OCI-LY7 (cell line): Measurements from ENCODE around the gene TGFB1I1. TPM values are rescaled to one million over a fixed set of nuclear protein-coding genes. Genes with fewer than 3 reads are reported as not detected.

ENCODE experiments used
- BruUV-seq: library from RNA; stranded (reverse); fragments of 400-500 nt; replicated peaks from 2 replicates; lab custom pipeline; 2021; lab: Mats Ljungman, UMichigan
- CTCF ChIA-PET: fragments of 300-600 bp; sonication (Branson Sonifier 250); formaldehyde crosslinking; loops from one replicate; lab custom pipeline; 2022; ENCODE audit warnings: antibody characterized with exemption; ENCODE audit not compliant: unreplicated experiment; lab: Charles Lee
- POLR2A ChIA-PET: fragments of 300-600 bp; sonication (Branson Sonifier 250); formaldehyde crosslinking; loops from one replicate; lab custom pipeline; 2022; ENCODE audit warnings: antibody characterized with exemption; lab: Charles Lee
- DNase-seq: peaks from one replicate; pipeline ENCODE4 v3.0.0-alpha.2; 2015; ENCODE audit warnings: low spot score
- H2AFZ ChIP-seq: fragments of 200-600 bp; sonication (generic), shearing (Covaris generic); 2 replicates; pipeline ENCODE4 v1.6.1; 2014; ENCODE audit warnings: mild to moderate bottlenecking, antibody characterized with exemption, low read length, moderate library complexity
- H3K27ac ChIP-seq: fragments of 200-600 bp; sonication (generic); 2 replicates; pipeline ENCODE4 v1.5.1; 2014; ENCODE audit warnings: mixed run types, low read depth, mild to moderate bottlenecking, moderate library complexity, low read length, inconsistent platforms; ENCODE audit not compliant: poor library complexity, severe bottlenecking
- H3K36me3 ChIP-seq: fragments of 200-600 bp; sonication (generic); 2 replicates; pipeline ENCODE4 v1.6.1; 2014; ENCODE audit warnings: mild to moderate bottlenecking, antibody characterized with exemption, low read length, moderate library complexity, mixed read lengths; ENCODE audit not compliant: insufficient read depth
- H3K4me1 ChIP-seq: fragments of 200-600 bp; sonication (generic); 2 replicates; pipeline ENCODE4 v1.5.1; 2014; ENCODE audit warnings: mild to moderate bottlenecking, low read length; ENCODE audit not compliant: insufficient read depth, poor library complexity, severe bottlenecking
- H3K4me2 ChIP-seq: fragments of 200-600 bp; sonication (generic); 2 replicates; pipeline ENCODE4 v1.6.1; 2014; ENCODE audit warnings: mild to moderate bottlenecking, low read length
- H3K4me3 ChIP-seq: fragments of 200-600 bp; sonication (generic); 2 replicates; pipeline ENCODE4 v1.5.1; 2014; ENCODE audit warnings: mild to moderate bottlenecking, low read depth, low read length; ENCODE audit not compliant: poor library complexity, severe bottlenecking
- H3K79me2 ChIP-seq: fragments of 200-600 bp; sonication (generic); 2 replicates; pipeline ENCODE4 v1.6.1; 2016; ENCODE audit warnings: low read depth, mild to moderate bottlenecking, low read length, moderate library complexity, mixed read lengths; ENCODE audit not compliant: insufficient read depth
- H3K9me2 ChIP-seq: fragments of 200-600 bp; sonication (generic); 2 replicates; pipeline ENCODE4 v1.6.1; 2016; ENCODE audit warnings: mild to moderate bottlenecking, low read length, mixed read lengths; ENCODE audit not compliant: insufficient read depth
- H3K9me3 ChIP-seq: fragments of 200-600 bp; sonication (generic); 2 replicates; pipeline ENCODE4 v1.6.1; 2014; ENCODE audit warnings: mild to moderate bottlenecking, mixed run types, low read length, mixed read lengths
- H4K20me1 ChIP-seq: fragments of 200-600 bp; sonication (generic); 2 replicates; pipeline ENCODE4 v1.6.1; 2014; ENCODE audit warnings: mild to moderate bottlenecking, antibody characterized with exemption, low read length, moderate library complexity, mixed read lengths; ENCODE audit not compliant: insufficient read depth
- CTCF ChIP-seq: fragments of 200-600 bp; sonication (generic); conservative IDR thresholded peaks from 2 replicates; pipeline ENCODE4 v1.5.1; 2014; ENCODE audit warnings: mild to moderate bottlenecking, antibody characterized with exemption, low read length, moderate library complexity, mixed read lengths
- EZH2phosphoT487 ChIP-seq: fragments of 200-600 bp; sonication (generic); IDR thresholded peaks from 2 replicates; pipeline ENCODE4 v1.6.1; 2018; ENCODE audit warnings: low read depth, borderline replicate concordance, mild to moderate bottlenecking, mixed run types, antibody characterized with exemption, low read length, moderate library complexity, mixed read lengths
- intact Hi-C: fragments of 100-400 bp; cut with micrococcal nuclease; formaldehyde crosslinking; loops from one replicate; pipeline ENCODE4 v1.10.0; 2022; ENCODE audit not compliant: unreplicated experiment
- total RNA-seq, 2 experiments: library from RNA; depleted of rRNA in 1 of 2; stranded (reverse); fragments of >200 nt in 1 of 2; shearing (Covaris generic) in 1 of 2; gene quantifications; 2 replicates each; pipeline ENCODE4 v1.2.3, GENCODE V29; 2014 to 2022

Gene TGFB1I1
- total RNA-seq, 2 experiments from 2014 or later: 0.38 to 0.73 TPM

- no peak overlapping the region for H3K27ac ChIP-seq
- no peaks in the 10 kb centered on the region for H4K20me1 ChIP-seq
- intact Hi-C loops: no loop called here
- no peaks in the 10 kb centered on the region for H3K79me2 ChIP-seq
- no TSS peak for BruUV-seq
- POLR2A ChIA-PET: no interaction called here
- CTCF ChIA-PET: no interaction called here
- H3K36me3 ChIP-seq: no peaks in the 10 kb centered on the region
- no peaks in the 10 kb centered on the region for H3K9me3 ChIP-seq
- DNase-seq: no peak
- peaks cover 4% of the 10 kb centered on the region for H3K4me1 ChIP-seq
- no peak overlapping the region for H3K4me3 ChIP-seq
- no peak for TF ChIP-seq CTCF
- TF ChIP-seq EZH2phosphoT487: no peak
- no peak overlapping the region for H2AFZ ChIP-seq
- no peaks in the 10 kb centered on the region for H3K9me2 ChIP-seq
- H3K4me2 ChIP-seq: no peak overlapping the region
Observed at GRCh38 chr16:31485571-31485970, 13.6 kb downstream of the TGFB1I1 start.

- H3K9me3 ChIP-seq: no peaks in the 10 kb centered on the region
- H3K36me3 ChIP-seq: no peaks in the 10 kb centered on the region
- no peaks in the 10 kb centered on the region for H3K79me2 ChIP-seq
- intact Hi-C loops: no loop called here
- no peak overlapping the region for H3K4me2 ChIP-seq
- TF ChIP-seq EZH2phosphoT487 (no peak), CTCF (no peak)
- no peak overlapping the region for H3K4me3 ChIP-seq
- POLR2A ChIA-PET: no interaction called here
- DNase-seq: no peak
- H3K9me2 ChIP-seq: no peaks in the 10 kb centered on the region
- no peaks in the 10 kb centered on the region for H4K20me1 ChIP-seq
- BruUV-seq: no TSS peak
- no peak overlapping the region for H2AFZ ChIP-seq
- no peak overlapping the region for H3K27ac ChIP-seq
- CTCF ChIA-PET: no interaction called here
- peaks cover 4% of the 10 kb centered on the region for H3K4me1 ChIP-seq
Observed at GRCh38 chr16:31486045-31486444, 14.1 kb downstream of the TGFB1I1 start.

- no peaks in the 10 kb centered on the region for H4K20me1 ChIP-seq
- no peaks in the 10 kb centered on the region for H3K79me2 ChIP-seq
- 0 out of 2 replicates have a peak overlapping the region, but pooled peaks have one; percentile 29 for H2AFZ ChIP-seq
- peaks cover 4% of the 10 kb centered on the region for H3K4me1 ChIP-seq
- TF ChIP-seq CTCF (no peak), EZH2phosphoT487 (no peak)
- DNase-seq: no peak
- H3K27ac ChIP-seq: no peak overlapping the region
- H3K36me3 ChIP-seq: no peaks in the 10 kb centered on the region
- CTCF ChIA-PET: no interaction called here
- peak overlapping the region; percentile 49 for H3K4me2 ChIP-seq
- no TSS peak for BruUV-seq
- H3K4me3 ChIP-seq: peak overlapping the region; percentile 11
- POLR2A ChIA-PET: no interaction called here
- no peaks in the 10 kb centered on the region for H3K9me3 ChIP-seq
- H3K9me2 ChIP-seq: no peaks in the 10 kb centered on the region
- intact Hi-C loops: no loop called here
Observed at GRCh38 chr16:31487071-31487719, 15.2 kb downstream of the TGFB1I1 start.
